SKM-1 (cell line): Measurements from ENCODE around the gene PPP5C.
"Not testable (repeated sequence)": the region's sequence is repeated elsewhere in the genome, so short reads cannot be mapped to it uniquely, and the experiment has no call there.

Experiments
- DNase-seq: peaks from one replicate; lab custom pipeline; 2025; ENCODE audit not compliant: unreplicated experiment; lab: John Stamatoyannopoulos, UW

PPP5C gene

GRCh38 chr19:46364359-46364758, 17.5 kb downstream of the PPP5C start:
- DNase-seq, result no peak

- DNase-seq, result no peak
Observed at GRCh38 chr19:46365561-46365960, 18.7 kb downstream of the PPP5C start.

- no peak for DNase-seq
Observed at GRCh38 chr19:46366620-46367292, 19.9 kb downstream of the PPP5C start.

- no peak for DNase-seq
Observed at GRCh38 chr19:46367426-46367825, 20.5 kb downstream of the PPP5C start.

- no peak for DNase-seq
Observed at GRCh38 chr19:46368116-46368515, 21.2 kb downstream of the PPP5C start.

- DNase-seq, result no peak
Observed at GRCh38 chr19:46369817-46370216, 22.9 kb downstream of the PPP5C start.

- DNase-seq, result no peak
Observed at GRCh38 chr19:46371371-46371901, 24.5 kb downstream of the PPP5C start.

GRCh38 chr19:46372901-46373490, 26.1 kb downstream of the PPP5C start:
- no peak for DNase-seq

GRCh38 chr19:46373491-46374359, 26.8 kb downstream of the PPP5C start:
- no peak for DNase-seq

GRCh38 chr19:46374536-46375475, 27.9 kb downstream of the PPP5C start:
- DNase-seq, result no peak

- DNase-seq, result not testable (repeated sequence)
Observed at GRCh38 chr19:46375476-46376067, 28.7 kb downstream of the PPP5C start.

GRCh38 chr19:46376241-46377153, 29.6 kb downstream of the PPP5C start:
- no peak for DNase-seq

GRCh38 chr19:46378268-46378667, 31.4 kb downstream of the PPP5C start:
- no peak for DNase-seq

GRCh38 chr19:46380690-46381089, 33.8 kb downstream of the PPP5C start:
- no peak for DNase-seq

- DNase-seq, result no peak
Observed at GRCh38 chr19:46381346-46381745, 34.5 kb downstream of the PPP5C start.

- DNase-seq, result no peak
Observed at GRCh38 chr19:46381756-46382345, 35.0 kb downstream of the PPP5C start.

- no peak for DNase-seq
Observed at GRCh38 chr19:46383171-46383815, 36.4 kb downstream of the PPP5C start.

GRCh38 chr19:46383846-46384245, 37.0 kb downstream of the PPP5C start:
- no peak for DNase-seq
